Liver (tissue), 9 donors: Measurements from ENCODE around the gene PTMS. TPM values are rescaled to one million over a fixed set of nuclear protein-coding genes. Genes with fewer than 3 reads are reported as not detected.

Source experiments
- DNase-seq: peaks from one replicate; pipeline ENCODE4 v3.0.0-alpha.2; 2017; ENCODE audit warnings: low spot score
- H3K27ac ChIP-seq, 2 donors: one replicate each; pipeline ENCODE4 v1.7.0; 2013; ENCODE audit warnings: inconsistent platforms in 2 of 2, low read length in 2 of 2, control low read depth in 1 of 2, low read depth in 1 of 2, mild to moderate bottlenecking in 1 of 2
- H3K27me3 ChIP-seq, 4 donors: one replicate each; pipeline versions ENCODE4 v1.6.1 to v1.7.0; 2013; ENCODE audit warnings: low read length in 3 of 4, inconsistent platforms in 1 of 4, mild to moderate bottlenecking in 1 of 4, moderate library complexity in 1 of 4; ENCODE audit not compliant: control insufficient read depth in 4 of 4, insufficient read depth in 4 of 4
- H3K36me3 ChIP-seq, 4 donors: one replicate each; pipeline versions ENCODE4 v1.6.1 to v1.7.0; 2013; ENCODE audit warnings: low read length in 3 of 4, mild to moderate bottlenecking in 3 of 4, low read depth in 1 of 4, moderate library complexity in 1 of 4; ENCODE audit not compliant: control insufficient read depth in 4 of 4, insufficient read depth in 3 of 4
- H3K4me1 ChIP-seq, 4 donors: one replicate each; pipeline versions ENCODE4 v1.6.1 to v1.7.0; 2013; ENCODE audit warnings: low read length in 3 of 4, mild to moderate bottlenecking in 3 of 4, moderate library complexity in 1 of 4; ENCODE audit not compliant: control insufficient read depth in 4 of 4, insufficient read depth in 4 of 4
- H3K4me3 ChIP-seq, 3 donors: one replicate each; pipeline versions ENCODE4 v1.6.1 to v1.7.0; 2013; ENCODE audit warnings: low read length in 3 of 3, control low read depth in 1 of 3, low read depth in 1 of 3, mild to moderate bottlenecking in 1 of 3
- H3K9ac ChIP-seq, 2 donors: one replicate each; pipeline ENCODE4 v1.7.0; 2013; ENCODE audit warnings: low read length in 2 of 2, mild to moderate bottlenecking in 2 of 2, moderate library complexity in 2 of 2, control low read depth in 1 of 2, low read depth in 1 of 2
- H3K9me3 ChIP-seq, 4 donors: one replicate each; pipeline versions ENCODE4 v1.6.1 to v1.7.0; 2013; ENCODE audit warnings: low read length in 3 of 4; ENCODE audit not compliant: control insufficient read depth in 4 of 4
- EGR1 ChIP-seq, 2 donors: IDR thresholded peaks; 2 replicates each; pipeline ENCODE4 v1.6.1; 2016 to 2018; ENCODE audit warnings: antibody characterized with exemption in 2 of 2, low read depth in 2 of 2
- FOXA1 ChIP-seq: IDR thresholded peaks from 2 replicates; pipeline ENCODE4 v1.6.1; 2016; ENCODE audit warnings: antibody characterized with exemption
- FOXA2 ChIP-seq: IDR thresholded peaks from 2 replicates; pipeline ENCODE4 v1.6.1; 2016; ENCODE audit warnings: antibody characterized with exemption
- GABPA ChIP-seq, 2 donors: IDR thresholded peaks in 1 of 2; conservative IDR thresholded peaks in 1 of 2; 2 replicates each; pipeline ENCODE4 v1.6.1; 2016; ENCODE audit warnings: antibody characterized with exemption in 2 of 2, mild to moderate bottlenecking in 1 of 2, moderate library complexity in 1 of 2
- HNF4A ChIP-seq, 2 donors: conservative IDR thresholded peaks; 2 replicates each; pipeline ENCODE4 v1.6.1; 2016; ENCODE audit warnings: antibody characterized with exemption in 2 of 2, mild to moderate bottlenecking in 2 of 2
- HNF4G ChIP-seq: IDR thresholded peaks from 2 replicates; pipeline ENCODE4 v1.6.1; 2016; ENCODE audit warnings: antibody characterized with exemption
- JUND ChIP-seq, 2 donors: IDR thresholded peaks; 2 replicates each; pipeline ENCODE4 v1.6.1; 2016; ENCODE audit warnings: antibody characterized with exemption in 2 of 2
- NR2F2 ChIP-seq: IDR thresholded peaks from 2 replicates; pipeline ENCODE4 v1.6.1; 2016; ENCODE audit warnings: antibody characterized with exemption
- RAD21 ChIP-seq, 2 donors: IDR thresholded peaks; 2 replicates each; pipeline ENCODE4 v1.6.1; 2016; ENCODE audit warnings: antibody characterized with exemption in 2 of 2, mild to moderate bottlenecking in 2 of 2
- RXRA ChIP-seq, 2 donors: IDR thresholded peaks; 2 replicates each; pipeline ENCODE4 v1.6.1; 2017 to 2018; ENCODE audit warnings: antibody characterized with exemption in 2 of 2, mild to moderate bottlenecking in 1 of 2
- SP1 ChIP-seq: IDR thresholded peaks from 2 replicates; pipeline ENCODE4 v1.6.1; 2018; ENCODE audit warnings: antibody characterized with exemption, mild to moderate bottlenecking
- TAF1 ChIP-seq: conservative IDR thresholded peaks from 2 replicates; pipeline ENCODE4 v1.6.1; 2016; ENCODE audit warnings: antibody characterized with exemption, mild to moderate bottlenecking
- YY1 ChIP-seq: IDR thresholded peaks from 2 replicates; pipeline ENCODE4 v1.6.1; 2016; ENCODE audit warnings: antibody characterized with exemption, mild to moderate bottlenecking
- WGBS: extraction: QIAGEN DNeasy Blood & Tissue Kit; methylation state at CpG from one replicate; pipeline ENCODE4 v1.1.7; 2013; 5-methylcytosine and 5-hydroxymethylcytosine counted together
- polyA plus RNA-seq, 2 donors: library from polyadenylated mRNA; stranded (reverse) in 1 of 2; unstranded in 1 of 2; fragments of 200-250 nt in 1 of 2; fragments of >200 nt in 1 of 2; fragmentation: Nextera tagmentation in 1 of 2; extraction: Ambion mirVana in 1 of 2; gene quantifications; one replicate each; pipeline versions ENCODE4 v1.2.1 to v1.2.3, GENCODE V29; 2013 to 2015
- total RNA-seq, 2 donors: library from RNA; depleted of rRNA; stranded (reverse); fragments of >200 nt; gene quantifications; one replicate each; pipeline ENCODE4 v1.2.3, GENCODE V29; 2014
- TF ChIP-seq, protein P1 (sequence below): IDR thresholded peaks from 2 replicates; pipeline ENCODE4 v1.6.1; 2016; ENCODE audit warnings: antibody characterized with exemption
- TF ChIP-seq, protein P2 (sequence below): IDR thresholded peaks from 2 replicates; pipeline ENCODE4 v1.6.1; 2016; ENCODE audit warnings: antibody characterized with exemption
- TF ChIP-seq, protein P3 (sequence below): fragments of 150-350 bp; IDR thresholded peaks from 2 replicates; pipeline ENCODE4 v1.5.1; 2017; ENCODE audit warnings: improper control_type of control experiment, low read depth, low read length; ENCODE audit not compliant: missing input control
- TF ChIP-seq, protein P4 (sequence below): IDR thresholded peaks from 2 replicates; pipeline ENCODE4 v1.6.1; 2016; ENCODE audit warnings: antibody characterized with exemption
- TF ChIP-seq, protein P5 (sequence below): IDR thresholded peaks from 2 replicates; pipeline ENCODE4 v1.6.1; 2016; ENCODE audit warnings: antibody characterized with exemption, mild to moderate bottlenecking
- donor health status: healthy.
- donor health status: healthy.
- donor health status: healthy.
- donor health status: healthy.
- donor health status: healthy.

PTMS gene
- total and polyA plus RNA-seq, 4 donors = 26.3 to 261 (median 104) TPM

DNA sequence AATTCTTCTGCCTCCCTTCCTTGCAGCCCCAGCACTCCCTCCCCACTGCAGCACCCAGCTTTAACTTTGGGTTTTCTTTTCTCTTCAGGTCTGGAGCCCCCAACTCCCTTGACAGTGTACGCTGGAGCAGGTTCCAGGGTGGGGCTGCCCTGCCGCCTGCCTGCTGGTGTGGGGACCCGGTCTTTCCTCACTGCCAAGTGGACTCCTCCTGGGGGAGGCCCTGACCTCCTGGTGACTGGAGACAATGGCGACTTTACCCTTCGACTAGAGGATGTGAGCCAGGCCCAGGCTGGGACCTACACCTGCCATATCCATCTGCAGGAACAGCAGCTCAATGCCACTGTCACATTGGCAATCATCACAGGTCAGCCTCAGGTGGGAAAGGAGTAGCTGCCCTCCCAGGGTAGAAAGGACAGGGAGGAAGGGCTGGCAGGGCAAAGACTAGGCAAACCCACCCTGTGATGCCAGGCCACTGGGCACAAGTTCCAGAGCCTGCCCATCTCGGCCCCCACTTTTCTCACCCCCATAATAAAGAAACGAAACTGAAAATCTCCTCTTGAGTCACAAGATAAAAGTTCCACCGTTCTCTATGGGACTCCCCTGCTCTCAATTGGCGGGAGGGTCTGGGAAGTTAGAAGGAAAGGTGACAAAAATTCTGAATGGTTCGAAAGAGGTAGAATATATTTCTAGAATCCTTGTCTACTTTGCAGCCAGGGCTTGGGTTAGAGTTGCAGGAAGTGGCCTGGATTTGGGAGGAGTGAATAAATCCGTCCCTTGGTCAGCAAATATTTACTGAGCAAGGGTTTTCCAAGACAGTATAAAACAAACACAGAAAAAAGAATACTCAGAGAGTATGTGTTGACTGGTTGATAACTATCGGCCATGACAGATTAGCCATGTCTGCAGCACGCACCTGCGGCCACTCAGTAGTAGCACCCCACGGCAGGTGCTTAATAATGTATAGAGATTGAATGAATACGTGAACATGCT, 9.3 kb downstream of the PTMS start:
- Histone ChIP-seq H3K4me1 (peaks cover 10 to 87% (median 64%) of the 10 kb centered on the region in 4 donors), H3K27me3 (no peaks in the 10 kb centered on the region), H3K9ac (no peak overlapping the region), H3K9me3 (no peaks in the 10 kb centered on the region), H3K36me3 (peaks cover 0 to 4% (median 0%) of the 10 kb centered on the region in 4 donors), H3K4me3 (no peak overlapping the region), H3K27ac (peak overlapping the region; percentile 18 to 58)
- TF ChIP-seq FOXA2 (peak; percentile 57), GABPA (IDR thresholded peaks at IDR 0.05 in 1 of 2, conservative IDR thresholded peaks at IDR 0.05 in 1 of 2) (peak in 1 of 2 donors; percentile 54), EGR1 (IDR thresholded peaks at IDR 0.05; ENCODE audit: low read depth in 2 of 2) (peak in 1 of 2 donors; percentile 34), SP1 (peak; percentile 39), HNF4A (conservative IDR thresholded peaks at IDR 0.05) (peak; percentile 63 to 86), YY1 (peak; percentile 81), RAD21 (IDR thresholded peaks at IDR 0.05) (peak; percentile 29 to 48), HNF4G (no peak), TAF1 (no peak), FOXA1 (peak; percentile 59), JUND (IDR thresholded peaks at IDR 0.05) (peak in 1 of 2 donors; percentile 46), RXRA (IDR thresholded peaks at IDR 0.05) (peak; percentile 45 to 81), NR2F2 (no peak)
- TF ChIP-seq, protein P1, sequence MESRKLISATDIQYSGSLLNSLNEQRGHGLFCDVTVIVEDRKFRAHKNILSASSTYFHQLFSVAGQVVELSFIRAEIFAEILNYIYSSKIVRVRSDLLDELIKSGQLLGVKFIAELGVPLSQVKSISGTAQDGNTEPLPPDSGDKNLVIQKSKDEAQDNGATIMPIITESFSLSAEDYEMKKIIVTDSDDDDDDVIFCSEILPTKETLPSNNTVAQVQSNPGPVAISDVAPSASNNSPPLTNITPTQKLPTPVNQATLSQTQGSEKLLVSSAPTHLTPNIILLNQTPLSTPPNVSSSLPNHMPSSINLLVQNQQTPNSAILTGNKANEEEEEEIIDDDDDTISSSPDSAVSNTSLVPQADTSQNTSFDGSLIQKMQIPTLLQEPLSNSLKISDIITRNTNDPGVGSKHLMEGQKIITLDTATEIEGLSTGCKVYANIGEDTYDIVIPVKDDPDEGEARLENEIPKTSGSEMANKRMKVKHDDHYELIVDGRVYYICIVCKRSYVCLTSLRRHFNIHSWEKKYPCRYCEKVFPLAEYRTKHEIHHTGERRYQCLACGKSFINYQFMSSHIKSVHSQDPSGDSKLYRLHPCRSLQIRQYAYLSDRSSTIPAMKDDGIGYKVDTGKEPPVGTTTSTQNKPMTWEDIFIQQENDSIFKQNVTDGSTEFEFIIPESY = peak; percentile 63
- TF ChIP-seq, protein P2, sequence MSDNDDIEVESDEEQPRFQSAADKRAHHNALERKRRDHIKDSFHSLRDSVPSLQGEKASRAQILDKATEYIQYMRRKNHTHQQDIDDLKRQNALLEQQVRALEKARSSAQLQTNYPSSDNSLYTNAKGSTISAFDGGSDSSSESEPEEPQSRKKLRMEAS = no peak
- TF ChIP-seq, protein P3, sequence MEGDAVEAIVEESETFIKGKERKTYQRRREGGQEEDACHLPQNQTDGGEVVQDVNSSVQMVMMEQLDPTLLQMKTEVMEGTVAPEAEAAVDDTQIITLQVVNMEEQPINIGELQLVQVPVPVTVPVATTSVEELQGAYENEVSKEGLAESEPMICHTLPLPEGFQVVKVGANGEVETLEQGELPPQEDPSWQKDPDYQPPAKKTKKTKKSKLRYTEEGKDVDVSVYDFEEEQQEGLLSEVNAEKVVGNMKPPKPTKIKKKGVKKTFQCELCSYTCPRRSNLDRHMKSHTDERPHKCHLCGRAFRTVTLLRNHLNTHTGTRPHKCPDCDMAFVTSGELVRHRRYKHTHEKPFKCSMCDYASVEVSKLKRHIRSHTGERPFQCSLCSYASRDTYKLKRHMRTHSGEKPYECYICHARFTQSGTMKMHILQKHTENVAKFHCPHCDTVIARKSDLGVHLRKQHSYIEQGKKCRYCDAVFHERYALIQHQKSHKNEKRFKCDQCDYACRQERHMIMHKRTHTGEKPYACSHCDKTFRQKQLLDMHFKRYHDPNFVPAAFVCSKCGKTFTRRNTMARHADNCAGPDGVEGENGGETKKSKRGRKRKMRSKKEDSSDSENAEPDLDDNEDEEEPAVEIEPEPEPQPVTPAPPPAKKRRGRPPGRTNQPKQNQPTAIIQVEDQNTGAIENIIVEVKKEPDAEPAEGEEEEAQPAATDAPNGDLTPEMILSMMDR = no peak
- TF ChIP-seq, protein P4, sequence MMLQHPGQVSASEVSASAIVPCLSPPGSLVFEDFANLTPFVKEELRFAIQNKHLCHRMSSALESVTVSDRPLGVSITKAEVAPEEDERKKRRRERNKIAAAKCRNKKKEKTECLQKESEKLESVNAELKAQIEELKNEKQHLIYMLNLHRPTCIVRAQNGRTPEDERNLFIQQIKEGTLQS = no peak
- TF ChIP-seq, protein P5, sequence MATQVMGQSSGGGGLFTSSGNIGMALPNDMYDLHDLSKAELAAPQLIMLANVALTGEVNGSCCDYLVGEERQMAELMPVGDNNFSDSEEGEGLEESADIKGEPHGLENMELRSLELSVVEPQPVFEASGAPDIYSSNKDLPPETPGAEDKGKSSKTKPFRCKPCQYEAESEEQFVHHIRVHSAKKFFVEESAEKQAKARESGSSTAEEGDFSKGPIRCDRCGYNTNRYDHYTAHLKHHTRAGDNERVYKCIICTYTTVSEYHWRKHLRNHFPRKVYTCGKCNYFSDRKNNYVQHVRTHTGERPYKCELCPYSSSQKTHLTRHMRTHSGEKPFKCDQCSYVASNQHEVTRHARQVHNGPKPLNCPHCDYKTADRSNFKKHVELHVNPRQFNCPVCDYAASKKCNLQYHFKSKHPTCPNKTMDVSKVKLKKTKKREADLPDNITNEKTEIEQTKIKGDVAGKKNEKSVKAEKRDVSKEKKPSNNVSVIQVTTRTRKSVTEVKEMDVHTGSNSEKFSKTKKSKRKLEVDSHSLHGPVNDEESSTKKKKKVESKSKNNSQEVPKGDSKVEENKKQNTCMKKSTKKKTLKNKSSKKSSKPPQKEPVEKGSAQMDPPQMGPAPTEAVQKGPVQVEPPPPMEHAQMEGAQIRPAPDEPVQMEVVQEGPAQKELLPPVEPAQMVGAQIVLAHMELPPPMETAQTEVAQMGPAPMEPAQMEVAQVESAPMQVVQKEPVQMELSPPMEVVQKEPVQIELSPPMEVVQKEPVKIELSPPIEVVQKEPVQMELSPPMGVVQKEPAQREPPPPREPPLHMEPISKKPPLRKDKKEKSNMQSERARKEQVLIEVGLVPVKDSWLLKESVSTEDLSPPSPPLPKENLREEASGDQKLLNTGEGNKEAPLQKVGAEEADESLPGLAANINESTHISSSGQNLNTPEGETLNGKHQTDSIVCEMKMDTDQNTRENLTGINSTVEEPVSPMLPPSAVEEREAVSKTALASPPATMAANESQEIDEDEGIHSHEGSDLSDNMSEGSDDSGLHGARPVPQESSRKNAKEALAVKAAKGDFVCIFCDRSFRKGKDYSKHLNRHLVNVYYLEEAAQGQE = no peak
- WGBS = 46% methylated on average over 16 of the region's 16 CpGs
- no peak for DNase-seq
